ENCODE data around the gene TIGIT. TPM values are rescaled to one million over a fixed set of nuclear protein-coding genes. Genes with fewer than 3 reads are reported as not detected.
"Not testable (repeated sequence)": the region's sequence is repeated elsewhere in the genome, so short reads cannot be mapped to it uniquely, and the experiment has no call there.

The TIGIT gene
- 0.08 TPM for polyA plus RNA-seq (ENCODE audit: insufficient read length)
- long read RNA-seq, donor 1: 0 reads
- long read RNA-seq, donor 2: 0 reads
- long read RNA-seq, donor 3: 0 reads
- long read RNA-seq, donor 4: 0 reads
- long read RNA-seq, donor 5: 0 reads
- long read RNA-seq, donor 6: 0 reads
- long read RNA-seq, donor 7: 0 reads
- long read RNA-seq, donor 8: 0 reads

DNA sequence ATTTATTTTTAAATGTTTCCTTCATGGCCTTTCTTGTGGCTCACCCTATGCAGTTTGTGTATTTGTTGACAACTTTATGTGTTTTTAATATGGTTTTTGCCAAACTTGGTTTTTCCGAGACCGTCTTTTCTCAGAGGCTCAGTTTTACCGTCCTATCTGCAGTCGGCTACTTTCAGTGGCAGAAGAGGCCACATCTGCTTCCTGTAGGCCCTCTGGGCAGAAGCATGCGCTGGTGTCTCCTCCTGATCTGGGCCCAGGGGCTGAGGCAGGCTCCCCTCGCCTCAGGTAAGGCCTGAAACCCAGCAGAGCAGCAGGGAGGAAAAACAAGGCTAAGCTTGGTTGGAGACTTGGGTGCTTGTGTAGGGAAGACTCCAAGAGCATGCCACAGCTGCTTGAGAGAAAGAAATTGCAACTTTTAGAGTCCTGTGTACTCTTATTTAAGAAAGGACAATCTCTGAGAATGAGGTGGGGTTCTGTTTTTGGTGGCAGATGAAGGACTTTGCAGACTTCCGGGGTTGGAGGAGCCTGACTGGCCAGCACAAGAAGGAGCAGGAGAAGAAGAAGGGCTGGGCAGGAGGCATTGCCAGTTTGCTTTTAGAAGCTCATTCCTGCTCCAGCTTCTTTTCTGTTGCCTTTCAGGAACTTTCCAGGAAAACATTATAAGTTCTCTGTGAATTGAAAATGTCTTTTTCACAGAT is at the start of gene TIGIT:
Gene TIGIT, plus strand, starts transcription at position 191 of the 698 bp plus-strand sequence. Its CDS starts 34 bp downstream, at position 225.
- no peak for DNase-seq

GRCh38 chr3:114252954-114253353 is 40.9 kb upstream of the TIGIT start:
- DNase-seq: no peak

GRCh38 chr3:114253505-114253904 is 40.3 kb upstream of the TIGIT start:
- no peak for DNase-seq

GRCh38 chr3:114259566-114259965 is 34.3 kb upstream of the TIGIT start:
- no peak for DNase-seq

DNA sequence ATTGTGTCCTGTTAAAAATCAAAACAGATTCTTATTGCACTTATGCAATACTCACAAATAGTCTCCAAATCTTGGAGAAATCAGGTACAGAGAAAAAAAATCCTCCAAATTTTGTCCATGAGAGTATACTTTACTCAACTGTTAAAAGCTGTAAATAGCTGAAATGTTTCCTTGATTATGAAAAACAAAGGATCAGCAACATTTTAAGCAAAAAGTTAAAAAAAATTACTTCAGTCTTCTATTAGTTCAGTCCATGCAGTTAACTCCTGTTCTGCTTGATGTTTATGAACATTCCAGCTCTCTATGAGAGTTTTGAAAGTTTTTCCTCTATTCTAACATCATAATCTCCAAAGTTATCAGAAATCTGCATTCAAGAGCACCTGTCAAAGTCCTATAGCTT is 33.7 kb upstream of the TIGIT start:
- no peak for DNase-seq

GRCh38 chr3:114270019-114270418 is 23.8 kb upstream of the TIGIT start:
- no peak for DNase-seq

DNA sequence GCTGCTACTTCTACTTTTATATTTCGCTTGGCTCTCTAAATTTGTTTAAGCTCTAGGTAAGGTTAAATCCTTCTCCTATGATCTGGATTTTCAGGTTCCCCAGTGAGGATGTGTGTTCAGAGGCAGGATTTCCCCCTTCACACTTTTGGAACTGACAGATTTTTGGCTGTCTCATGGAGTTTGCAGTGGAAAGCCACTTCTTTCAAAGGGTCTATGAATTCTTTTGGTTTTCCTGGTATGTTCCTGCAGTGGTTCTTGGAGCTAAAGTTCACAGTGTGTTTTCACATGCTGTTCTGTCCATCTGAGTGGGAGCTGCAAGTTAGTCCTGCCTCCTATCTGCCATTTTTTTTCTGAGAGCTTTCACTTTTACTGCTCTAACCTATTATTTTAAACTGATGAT is 21.6 kb upstream of the TIGIT start:
- DNase-seq: no peak

DNA sequence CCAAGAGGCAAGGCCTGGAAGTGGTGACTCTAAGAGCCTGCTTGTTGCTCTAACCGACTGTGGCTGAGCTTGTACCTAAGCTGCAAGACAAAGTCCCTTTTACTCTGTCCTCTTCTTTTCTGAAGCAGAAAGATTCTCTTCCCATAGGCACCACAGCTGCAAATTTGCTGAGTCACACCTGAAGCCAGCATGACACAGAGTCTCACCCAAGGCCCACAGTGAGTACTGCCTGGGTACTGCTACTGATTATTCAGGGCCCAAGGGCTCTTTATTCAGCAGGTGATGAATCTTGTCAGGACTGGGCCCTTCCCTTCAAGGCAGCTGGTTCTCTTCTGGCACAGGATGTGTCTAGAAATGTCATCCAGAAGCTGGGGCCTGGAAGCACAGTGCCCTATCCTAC is 18.9 kb upstream of the TIGIT start:
- no peak for DNase-seq

- not testable (repeated sequence) for DNase-seq
Measured at GRCh38 chr3:114276856-114277255, 17.0 kb upstream of the TIGIT start.

DNA sequence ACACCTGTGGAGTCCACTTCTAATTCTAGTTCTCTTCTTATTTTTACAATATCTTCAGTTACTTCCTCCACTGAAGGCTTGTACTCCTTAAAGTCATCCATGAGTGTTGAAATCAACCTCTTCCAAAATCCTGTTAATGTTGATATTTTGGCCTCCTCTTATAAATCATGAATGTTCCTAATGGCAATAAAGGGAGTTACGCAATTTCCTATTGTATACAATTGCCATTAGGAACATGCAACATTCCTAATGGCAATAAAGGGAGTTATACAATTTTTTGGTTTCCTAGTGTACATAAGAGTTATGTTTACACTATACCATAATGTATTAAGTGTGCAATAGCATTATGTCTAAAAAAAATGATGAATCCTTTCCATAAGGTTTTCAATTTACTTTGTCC is 9.2 kb upstream of the TIGIT start:
- DNase-seq: no peak

- no peak for DNase-seq
Measured at GRCh38 chr3:114285648-114286230, 8.1 kb upstream of the TIGIT start.

- DNase-seq: no peak
Measured at GRCh38 chr3:114286266-114286665, 7.6 kb upstream of the TIGIT start.

GRCh38 chr3:114290911-114291901 is 2.6 kb upstream of the TIGIT start:
- peak; percentile 18 for DNase-seq

- no peak for DNase-seq
Measured at GRCh38 chr3:114294940-114295480, 1.2 kb downstream of the TIGIT start.

DNA sequence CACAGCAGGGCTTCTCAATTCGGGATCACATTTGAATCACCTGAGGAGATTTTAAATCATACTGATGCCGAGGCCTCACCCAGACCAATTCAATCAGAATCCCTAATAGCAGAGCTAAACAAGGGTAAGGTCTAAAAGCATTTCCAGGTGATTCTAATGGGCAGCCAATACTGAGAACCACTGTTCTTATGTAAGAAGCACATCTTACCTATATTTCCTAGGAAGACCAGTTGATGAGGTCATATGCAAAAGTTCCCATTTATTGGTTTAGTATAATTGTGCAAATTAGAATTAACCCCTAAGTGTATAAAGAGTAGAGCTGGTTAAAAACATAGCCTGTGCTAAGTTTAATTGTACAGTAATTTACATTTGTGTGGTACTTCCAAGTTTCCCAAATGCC is 2.1 kb downstream of the TIGIT start:
- DNase-seq: no peak

GRCh38 chr3:114299421-114299820 is 5.6 kb downstream of the TIGIT start:
- DNase-seq: no peak

DNA sequence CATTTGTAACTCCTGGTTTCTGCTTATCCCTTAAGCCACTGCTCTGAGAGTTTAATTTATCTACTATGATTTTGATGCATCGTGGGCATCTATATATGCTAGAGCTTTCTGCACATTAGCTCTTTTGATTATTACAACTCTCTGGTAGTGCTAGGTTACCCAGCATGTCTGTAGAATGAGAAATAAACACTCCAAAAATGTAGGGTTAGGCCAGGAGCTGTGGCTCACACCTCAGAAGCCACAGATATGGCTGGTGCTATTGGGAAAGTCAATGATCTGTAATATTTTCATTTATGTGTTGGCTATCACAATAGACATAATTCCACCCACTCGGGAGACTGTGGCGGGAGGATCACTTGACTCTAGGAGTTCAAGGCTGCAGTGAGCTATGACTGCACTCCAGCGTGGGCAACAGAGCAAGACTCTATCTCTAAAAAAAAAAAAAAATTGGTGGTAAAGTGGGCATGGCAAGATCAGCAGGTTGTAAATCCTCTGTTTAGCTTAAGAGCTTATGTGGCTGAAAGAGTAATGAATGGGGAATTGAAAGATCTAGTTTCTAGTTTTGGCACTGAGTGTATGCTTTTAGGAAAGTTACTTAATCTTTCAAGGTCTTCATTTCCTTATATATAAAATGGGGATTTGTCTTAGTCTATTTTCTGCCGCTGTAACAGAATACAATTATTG is 6.3 kb downstream of the TIGIT start:
- DNase-seq: no peak

DNA sequence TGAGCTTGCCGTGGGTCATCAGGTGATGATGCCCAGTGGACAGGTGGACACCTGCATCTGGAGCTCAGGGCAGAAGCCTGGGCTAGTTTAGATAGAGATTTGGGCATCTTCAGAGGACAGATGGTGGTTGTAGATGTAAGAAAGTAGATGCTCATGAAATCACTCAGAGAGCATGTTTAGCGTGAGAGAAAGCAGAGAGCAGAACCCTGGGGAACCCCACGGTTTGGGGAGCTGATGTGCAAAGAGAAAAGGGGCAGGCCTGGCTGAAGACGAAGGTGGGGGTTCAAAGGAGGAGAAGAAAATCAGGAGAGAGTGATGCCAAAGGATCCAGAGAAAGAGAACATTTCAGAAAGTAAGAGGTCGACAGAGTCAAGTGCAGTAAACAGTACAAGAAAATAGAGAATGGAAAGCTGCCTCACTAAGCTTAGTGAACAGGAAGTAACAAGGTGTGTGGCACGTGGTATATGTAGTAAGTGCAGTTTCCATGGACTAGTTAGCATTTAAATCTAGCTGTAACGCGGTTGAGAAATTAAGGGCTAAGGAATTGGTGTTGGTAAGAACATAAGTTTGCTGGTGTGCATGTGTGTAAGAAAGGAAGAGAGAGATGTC is 13.5 kb downstream of the TIGIT start:
- DNase-seq: no peak

GRCh38 chr3:114307832-114308231 is 14.0 kb downstream of the TIGIT start:
- no peak for DNase-seq

DNA sequence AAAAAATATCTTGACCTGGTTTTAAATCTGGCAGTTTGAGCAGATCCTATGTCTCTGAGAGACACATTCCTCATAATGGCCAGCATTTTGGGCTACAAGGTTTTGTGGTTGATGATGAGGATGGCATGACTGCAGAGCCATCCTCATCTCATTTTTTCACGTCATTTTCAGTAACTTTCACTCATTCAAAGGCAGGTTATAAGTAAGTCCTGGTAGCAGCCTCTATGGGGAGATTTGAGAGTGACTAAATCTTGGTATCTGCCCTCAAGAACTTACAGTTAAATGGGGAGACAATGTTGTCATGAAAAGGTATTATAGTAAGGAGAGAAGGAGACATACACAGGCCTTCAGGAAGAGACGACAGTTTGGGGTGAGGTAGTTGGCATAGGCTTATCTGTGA is 14.5 kb downstream of the TIGIT start:
- no peak for DNase-seq

DNA sequence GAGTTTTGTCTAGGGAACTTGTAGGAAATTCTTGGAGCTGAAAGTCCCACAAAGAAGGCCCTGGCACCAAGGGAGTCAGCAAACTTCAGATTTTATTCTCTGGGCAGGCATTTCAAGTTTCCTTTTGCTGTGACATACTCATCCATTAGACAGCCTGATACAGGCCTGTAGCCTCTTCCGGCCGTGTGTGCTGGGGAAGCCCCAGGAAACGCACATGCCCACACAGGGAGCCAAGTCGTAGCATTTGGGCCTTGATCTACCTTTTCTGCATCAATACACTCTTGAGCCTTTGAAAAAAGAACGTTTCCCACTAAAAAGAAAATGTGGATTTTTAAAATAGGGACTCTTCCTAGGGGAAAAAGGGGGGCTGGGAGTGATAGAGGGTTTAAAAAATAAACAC is 15.0 kb downstream of the TIGIT start:
- no peak for DNase-seq

Data from left kidney (tissue), 8 donors.